Neuronal stem cell (in vitro differentiated cells): ENCODE measurements around the gene RNF220. TPM values are rescaled to one million over a fixed set of nuclear protein-coding genes. Genes with fewer than 3 reads are reported as not detected.

Experiments used
- DNase-seq: peaks from one replicate; pipeline ENCODE4 v3.0.0-alpha.2; 2013; ENCODE audit warnings: low spot score
- H2AFZ ChIP-seq: one replicate; pipeline ENCODE4 v1.6.1; 2013; ENCODE audit warnings: mild to moderate bottlenecking, low read length, inconsistent platforms
- H2AK5ac ChIP-seq: 2 replicates; pipeline ENCODE4 v1.6.1; 2013; ENCODE audit warnings: low read depth, mild to moderate bottlenecking, inconsistent platforms, low read length, moderate library complexity, mixed read lengths
- H2BK120ac ChIP-seq: 2 replicates; pipeline ENCODE4 v1.6.1; 2013; ENCODE audit warnings: low read depth, mild to moderate bottlenecking, inconsistent platforms, low read length, moderate library complexity, mixed read lengths
- H2BK12ac ChIP-seq: one replicate; pipeline ENCODE4 v1.6.1; 2013; ENCODE audit warnings: low read length, inconsistent platforms
- H2BK15ac ChIP-seq: 2 replicates; pipeline ENCODE4 v1.6.1; 2013; ENCODE audit warnings: mild to moderate bottlenecking, low read length, inconsistent platforms, mixed read lengths
- H2BK5ac ChIP-seq: one replicate; pipeline ENCODE4 v1.6.1; 2013; ENCODE audit warnings: inconsistent platforms, mild to moderate bottlenecking, low read length, moderate library complexity
- H3K14ac ChIP-seq: one replicate; pipeline ENCODE4 v1.6.1; 2013; ENCODE audit warnings: low read length, inconsistent platforms
- H3K18ac ChIP-seq: 2 replicates; pipeline ENCODE4 v1.6.1; 2013; ENCODE audit warnings: low read length, inconsistent platforms
- H3K23ac ChIP-seq: 2 replicates; pipeline ENCODE4 v1.6.1; 2013; ENCODE audit warnings: low read depth, mild to moderate bottlenecking, mixed read lengths, low read length, inconsistent platforms; ENCODE audit not compliant: poor library complexity
- H3K27ac ChIP-seq: replicated peaks from 3 replicates; pipeline ENCODE4 v1.5.1; 2013; ENCODE audit warnings: low read length, inconsistent platforms
- H3K27me3 ChIP-seq, 3 experiments: 2 replicates each; pipeline ENCODE4 v1.6.1; 2013; ENCODE audit warnings: low read length in 3 of 3, mild to moderate bottlenecking in 2 of 3, inconsistent platforms in 1 of 3, low read depth in 1 of 3, mixed read lengths in 1 of 3, moderate library complexity in 1 of 3; ENCODE audit not compliant: control insufficient read depth in 3 of 3, insufficient read depth in 3 of 3
- H3K36me3 ChIP-seq, 2 donors: replicated peaks in 1 of 2; 2 replicates each; pipeline ENCODE4 v1.6.1; 2013; ENCODE audit warnings: low read length in 2 of 2; ENCODE audit not compliant: control insufficient read depth in 2 of 2, insufficient read depth in 2 of 2
- H3K4ac ChIP-seq: 2 replicates; pipeline ENCODE4 v1.6.1; 2013; ENCODE audit warnings: inconsistent platforms, mild to moderate bottlenecking, low read length, moderate library complexity
- H3K4me1 ChIP-seq, 2 donors: 1 replicate in 1 of 2; 2 replicates in 1 of 2; pipeline ENCODE4 v1.6.1; 2013; ENCODE audit warnings: low read length in 2 of 2, low read depth in 1 of 2; ENCODE audit not compliant: control insufficient read depth in 2 of 2, insufficient read depth in 1 of 2
- H3K4me2 ChIP-seq: one replicate; pipeline ENCODE4 v1.6.1; 2013; ENCODE audit warnings: mild to moderate bottlenecking, low read length, inconsistent platforms; ENCODE audit not compliant: insufficient read depth, poor library complexity, severe bottlenecking
- H3K4me3 ChIP-seq, 2 donors: 2 replicates each; pipeline ENCODE4 v1.5.1; 2013; ENCODE audit warnings: low read length in 2 of 2, mild to moderate bottlenecking in 2 of 2, inconsistent platforms in 1 of 2, moderate library complexity in 1 of 2
- H3K79me1 ChIP-seq: one replicate; pipeline ENCODE4 v1.6.1; 2013; ENCODE audit warnings: low read depth, mild to moderate bottlenecking, inconsistent platforms, low read length, moderate library complexity
- H3K9ac ChIP-seq: one replicate; pipeline ENCODE4 v1.6.1; 2013; ENCODE audit warnings: mild to moderate bottlenecking, low read depth, low read length, inconsistent platforms; ENCODE audit not compliant: poor library complexity
- H3K9me3 ChIP-seq, 2 donors: replicated peaks in 1 of 2; 2 replicates each; pipeline versions ENCODE3 to v1.6.1; 2013; ENCODE audit warnings: low read length in 2 of 2, mild to moderate bottlenecking in 2 of 2, inconsistent platforms in 1 of 2, low read depth in 1 of 2, mixed read lengths in 1 of 2, moderate library complexity in 1 of 2; ENCODE audit not compliant: control insufficient read depth in 2 of 2, insufficient read depth in 1 of 2
- H4K8ac ChIP-seq: one replicate; pipeline ENCODE4 v1.6.1; 2013; ENCODE audit warnings: low read depth, mild to moderate bottlenecking, inconsistent platforms, low read length, moderate library complexity
- H4K91ac ChIP-seq: one replicate; pipeline ENCODE4 v1.6.1; 2013; ENCODE audit warnings: low read length, low read depth, mild to moderate bottlenecking, inconsistent platforms; ENCODE audit not compliant: poor library complexity
- WGBS, 2 donors: extraction: QIAGEN DNeasy Blood & Tissue Kit; methylation state at CpG; one replicate each; pipeline ENCODE4 v1.1.7; 2013; ENCODE audit warnings: missing lambda C conversion rate in 2 of 2, mixed read lengths in 1 of 2; ENCODE audit not compliant: insufficient read length in 2 of 2, insufficient replicate concordance in 1 of 2; ENCODE audit errors: extremely low coverage in 2 of 2; 5-methylcytosine and 5-hydroxymethylcytosine counted together
- small RNA-seq: library from polyadenylated mRNA; stranded (forward); fragments of <200 nt; extraction: miRNeasy Mini kit (QIAGEN cat#:217004); gene quantifications from one replicate; pipeline ENCODE3, GENCODE V24; 2013; ENCODE audit not compliant: insufficient read depth

Gene RNF220

DNA sequence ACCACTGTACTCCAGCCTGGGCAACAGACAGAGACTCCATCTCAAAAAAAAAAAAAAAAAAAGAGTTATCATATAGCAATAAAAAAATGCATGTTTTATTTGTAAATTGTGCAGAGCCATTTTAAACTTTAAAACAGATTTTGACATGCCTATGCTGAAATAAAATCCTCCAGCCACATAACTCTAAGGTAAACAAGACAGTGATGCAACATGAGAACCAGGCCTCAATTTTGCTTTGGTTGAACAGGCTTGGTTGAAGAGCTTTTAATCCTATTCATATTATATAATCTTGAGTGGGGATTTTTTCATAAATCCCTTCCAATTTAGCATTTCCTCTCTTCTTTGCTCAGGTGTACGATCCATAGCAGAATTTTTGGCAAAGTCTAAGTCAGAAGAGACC, 295.5 kb downstream of the RNF220 start:
- Histone ChIP-seq H3K9me3 (no peaks in the 10 kb centered on the region), H3K9ac (no peak overlapping the region), H2BK5ac (no peak overlapping the region), H3K4ac (no peak overlapping the region), H3K4me3 (no peak overlapping the region), H2BK120ac (no peak overlapping the region), H3K23ac (no peak overlapping the region), H4K91ac (no peak overlapping the region), H2AK5ac (no peak overlapping the region), H3K4me2 (no peak overlapping the region), H3K79me1 (no peaks in the 10 kb centered on the region), H3K36me3 (no peaks in the 10 kb centered on the region), H3K27me3 (no peaks in the 10 kb centered on the region), H3K18ac (no peak overlapping the region), H3K27ac (no peak overlapping the region), H3K4me1 (no peaks in the 10 kb centered on the region), H2BK15ac (no peak overlapping the region), H2AFZ (no peak overlapping the region), H2BK12ac (no peak overlapping the region), H3K14ac (no peak overlapping the region), H4K8ac (no peak overlapping the region)
- DNase-seq = no peak
- WGBS, 2 donors = no CpG with 5 or more reads among the region's 1 CpG

DNA sequence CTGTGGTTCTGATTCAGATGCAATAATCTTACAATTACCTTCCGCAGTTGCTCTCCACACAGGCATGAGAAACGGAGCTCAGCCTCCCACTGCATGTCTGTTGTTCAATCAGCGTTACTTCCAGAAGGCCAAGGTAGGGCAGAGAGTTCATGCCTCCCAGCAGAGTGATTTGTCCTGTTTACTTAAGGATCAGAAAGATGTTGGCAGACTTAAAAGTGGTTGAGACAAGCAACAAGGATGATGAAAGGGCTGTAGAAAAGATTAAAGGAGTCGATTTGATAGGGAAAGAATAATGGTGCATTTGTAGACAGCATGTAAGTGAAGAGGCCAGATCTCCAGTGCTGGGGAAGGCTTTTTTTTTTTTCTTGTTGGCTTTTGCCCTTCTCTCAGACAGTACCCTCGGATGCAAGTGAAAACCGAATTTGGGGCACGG, 296.1 kb downstream of the RNF220 start:
- H3K4me3 ChIP-seq = no peak overlapping the region
- H2AK5ac ChIP-seq = no peak overlapping the region
- H4K8ac ChIP-seq = no peak overlapping the region
- no peaks in the 10 kb centered on the region for H3K36me3 ChIP-seq
- no peak overlapping the region for H2BK12ac ChIP-seq
- no peak overlapping the region for H3K14ac ChIP-seq
- no peaks in the 10 kb centered on the region for H3K9me3 ChIP-seq
- H2BK15ac ChIP-seq = no peak overlapping the region
- WGBS, 2 donors = 100% methylated on average over 1 of the region's 7 CpGs; no CpG with 5 or more reads in 1 of the 2 donors
- no peak overlapping the region for H3K9ac ChIP-seq
- no peaks in the 10 kb centered on the region for H3K27me3 ChIP-seq
- DNase-seq = no peak
- H2BK5ac ChIP-seq = no peak overlapping the region
- H3K4me1 ChIP-seq = no peaks in the 10 kb centered on the region
- no peak overlapping the region for H4K91ac ChIP-seq
- H3K4me2 ChIP-seq = no peak overlapping the region
- H3K18ac ChIP-seq = no peak overlapping the region
- H3K4ac ChIP-seq = no peak overlapping the region
- no peak overlapping the region for H3K23ac ChIP-seq
- H3K79me1 ChIP-seq = no peaks in the 10 kb centered on the region
- no peak overlapping the region for H3K27ac ChIP-seq
- H2BK120ac ChIP-seq = no peak overlapping the region
- H2AFZ ChIP-seq = no peak overlapping the region

Small RNAs within 50 kb of the gene (small RNA-seq; reads per million reads assigned to genes)
- gene MIR5584 (not detected), gene RNU6-369P (not detected)
